ENCODE data around the gene TOMM40L. TPM values are rescaled to one million over a fixed set of nuclear protein-coding genes. Genes with fewer than 3 reads are reported as not detected.

Gene TOMM40L
- total and polyA plus RNA-seq, 2 donors from 2014 or later = 12.1 to 29.0 TPM

- DNase-seq (peak; percentile 35 to 83 (median 71)), FAIRE-seq (no peak)
- H3K4me1 ChIP-seq (ENCODE audit: control insufficient read depth in 2 of 3, insufficient read depth in 2 of 3, low read depth in 1 of 3, low read length in 3 of 3) = peaks cover 0 to 27% (median 25%) of the 10 kb centered on the region in 3 donors
- peak overlapping the region; percentile 71 to 85 for H3K27ac ChIP-seq (ENCODE audit: low read depth in 2 of 2, low read length in 2 of 2)
- no peaks in the 10 kb centered on the region for H3K27me3 ChIP-seq (ENCODE audit: control insufficient read depth, insufficient read depth, low read length)
- TF ChIP-seq CTCF (IDR thresholded peaks at IDR 0.05; ENCODE audit: borderline replicate concordance, extremely low read depth, insufficient read depth) = no peak
- peak overlapping the region in 1 of 3 donors; percentile 21 for H3K9ac ChIP-seq (ENCODE audit: low read length in 3 of 3)
- H3K4me3 ChIP-seq (ENCODE audit: low read length in 3 of 3) = peak overlapping the region in 2 of 3 donors; percentile 14 to 54
- intact Hi-C loops (cut with DNase I) = no loop called here
- peaks cover 0 to 4% (median 0%) of the 10 kb centered on the region in 3 donors for H3K36me3 ChIP-seq (ENCODE audit: control insufficient read depth in 2 of 3, insufficient read depth in 3 of 3, low read length in 3 of 3)
- H3K9me3 ChIP-seq (ENCODE audit: control insufficient read depth in 2 of 3, insufficient read depth in 1 of 3, low read length in 3 of 3) = no peaks in the 10 kb centered on the region
These were observed 29.1 kb upstream of the TOMM40L start for GRCh38 chr1:161196521-161197451.

GRCh38 chr1:161197560-161198193, 28.2 kb upstream of the TOMM40L start:
- FAIRE-seq = no peak
- H3K27ac ChIP-seq (ENCODE audit: low read depth in 2 of 2, low read length in 2 of 2) = peak overlapping the region; percentile 71 to 85
- intact Hi-C loops (cut with DNase I) = no loop called here
- H3K9ac ChIP-seq (ENCODE audit: low read length in 3 of 3) = peak overlapping the region in 2 of 3 donors; percentile 21 to 65
- H3K9me3 ChIP-seq (ENCODE audit: control insufficient read depth in 2 of 3, insufficient read depth in 1 of 3, low read length in 3 of 3) = no peaks in the 10 kb centered on the region
- H3K4me3 ChIP-seq (ENCODE audit: low read length in 3 of 3) = peak overlapping the region in 2 of 3 donors; percentile 46 to 54
- peaks cover 0 to 27% (median 24%) of the 10 kb centered on the region in 3 donors for H3K4me1 ChIP-seq (ENCODE audit: control insufficient read depth in 2 of 3, insufficient read depth in 2 of 3, low read depth in 1 of 3, low read length in 3 of 3)
- H3K27me3 ChIP-seq (ENCODE audit: control insufficient read depth, insufficient read depth, low read length) = no peaks in the 10 kb centered on the region
- peaks cover 0 to 4% (median 0%) of the 10 kb centered on the region in 3 donors for H3K36me3 ChIP-seq (ENCODE audit: control insufficient read depth in 2 of 3, insufficient read depth in 3 of 3, low read length in 3 of 3)
- DNase-seq = no peak
- TF ChIP-seq CTCF (IDR thresholded peaks at IDR 0.05; ENCODE audit: borderline replicate concordance, extremely low read depth, insufficient read depth) = no peak

GRCh38 chr1:161198194-161198896, 27.5 kb upstream of the TOMM40L start:
- peak overlapping the region in 2 of 3 donors; percentile 7 to 54 for H3K4me3 ChIP-seq (ENCODE audit: low read length in 3 of 3)
- peak overlapping the region; percentile 10 to 65 (median 21) for H3K9ac ChIP-seq (ENCODE audit: low read length in 3 of 3)
- peaks cover 0 to 4% (median 0%) of the 10 kb centered on the region in 3 donors for H3K36me3 ChIP-seq (ENCODE audit: control insufficient read depth in 2 of 3, insufficient read depth in 3 of 3, low read length in 3 of 3)
- H3K4me1 ChIP-seq (ENCODE audit: control insufficient read depth in 2 of 3, insufficient read depth in 2 of 3, low read depth in 1 of 3, low read length in 3 of 3) = peaks cover 0 to 30% (median 26%) of the 10 kb centered on the region in 3 donors
- TF ChIP-seq CTCF (IDR thresholded peaks at IDR 0.05; ENCODE audit: borderline replicate concordance, extremely low read depth, insufficient read depth) = no peak
- intact Hi-C loops (cut with DNase I) = no loop called here
- peak; percentile 77 to 91 (median 89) for DNase-seq
- no peaks in the 10 kb centered on the region for H3K27me3 ChIP-seq (ENCODE audit: control insufficient read depth, insufficient read depth, low read length)
- no peak for FAIRE-seq
- peak overlapping the region; percentile 71 to 85 for H3K27ac ChIP-seq (ENCODE audit: low read depth in 2 of 2, low read length in 2 of 2)
- no peaks in the 10 kb centered on the region for H3K9me3 ChIP-seq (ENCODE audit: control insufficient read depth in 2 of 3, insufficient read depth in 1 of 3, low read length in 3 of 3)

All from kidney (tissue), 14 donors.